ENCODE measurements around the gene CBFA2T3.
"Not testable (repeated sequence)": the region's sequence is repeated elsewhere in the genome, so short reads cannot be mapped to it uniquely, and the experiment has no call there.

CBFA2T3 gene

GRCh38 chr16:88920618-88921590 lies 56.1 kb downstream of the CBFA2T3 start:
- no peak for DNase-seq

DNA sequence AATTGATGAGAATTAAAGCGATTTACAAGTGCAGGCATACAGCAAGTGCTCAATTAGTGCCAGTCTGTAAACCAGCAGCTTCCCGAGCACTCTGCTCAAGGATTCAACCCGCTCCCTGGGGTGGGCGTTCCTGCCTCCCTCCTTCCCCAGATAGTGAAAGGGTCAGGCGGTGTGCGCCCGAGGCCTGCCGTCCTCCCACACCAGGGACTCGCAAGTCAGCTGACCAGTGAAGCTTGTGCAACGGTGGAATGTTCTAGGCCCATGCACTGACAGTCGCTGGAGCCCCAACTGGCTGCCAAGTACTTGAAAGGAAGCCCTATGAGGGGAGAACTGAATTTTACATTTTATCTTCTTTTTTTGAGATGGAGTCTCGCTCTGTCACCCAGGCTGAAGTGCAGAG lies 57.1 kb downstream of the CBFA2T3 start:
- no peak for DNase-seq

DNA sequence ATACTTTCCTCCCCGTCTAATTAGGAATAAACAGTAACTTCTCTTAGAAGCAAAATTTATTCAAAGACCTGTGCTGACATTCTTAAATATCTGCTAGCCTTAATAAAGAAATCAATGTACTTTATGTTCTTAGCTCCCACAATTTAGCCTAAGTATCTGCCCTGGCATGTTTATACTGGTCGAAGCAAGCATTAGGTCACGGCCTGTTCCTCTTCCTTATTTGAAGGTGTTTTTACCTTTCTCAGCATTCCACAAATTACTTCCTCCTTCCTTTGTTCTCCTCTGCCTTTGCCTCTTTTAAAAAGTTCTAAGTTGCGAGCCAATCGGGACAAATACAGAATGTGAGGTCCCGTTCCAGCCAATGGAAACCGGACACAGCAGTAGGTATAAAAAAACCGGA lies 58.1 kb downstream of the CBFA2T3 start:
- DNase-seq, result not testable (repeated sequence)

GRCh38 chr16:88917915-88918627 lies 58.9 kb downstream of the CBFA2T3 start:
- DNase-seq, result no peak

GRCh38 chr16:88917146-88917914 lies 59.7 kb downstream of the CBFA2T3 start:
- DNase-seq, result no peak

- no peak for DNase-seq
Measured at GRCh38 chr16:88915639-88916327, 61.2 kb downstream of the CBFA2T3 start.

GRCh38 chr16:88914750-88915368 lies 62.1 kb downstream of the CBFA2T3 start:
- no peak for DNase-seq

DNA sequence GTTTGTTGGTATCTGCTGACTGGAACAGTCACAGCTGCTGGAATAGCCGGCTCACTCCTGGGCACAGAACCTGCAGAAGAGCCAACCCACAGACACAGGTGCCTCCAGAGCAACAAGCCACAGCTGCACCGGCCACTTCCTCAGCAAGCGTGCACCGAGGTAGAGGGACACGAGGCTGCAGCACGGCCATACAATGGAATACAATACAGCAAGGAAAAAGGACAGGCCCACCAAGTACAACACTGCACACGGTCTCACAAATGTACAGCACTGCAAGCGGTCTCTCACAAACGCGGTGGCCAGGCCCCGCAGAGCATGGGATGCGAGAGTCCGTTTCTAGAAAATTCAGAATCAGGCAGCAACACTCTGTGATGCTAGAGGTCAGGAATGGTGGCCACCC lies 63.1 kb downstream of the CBFA2T3 start:
- DNase-seq, result no peak

- DNase-seq, result no peak
Measured at GRCh38 chr16:88913001-88913612, 63.9 kb downstream of the CBFA2T3 start.

GRCh38 chr16:88912556-88912955 lies 64.5 kb downstream of the CBFA2T3 start:
- DNase-seq, result no peak

GRCh38 chr16:88911946-88912310 lies 65.1 kb downstream of the CBFA2T3 start:
- no peak for DNase-seq

DNA sequence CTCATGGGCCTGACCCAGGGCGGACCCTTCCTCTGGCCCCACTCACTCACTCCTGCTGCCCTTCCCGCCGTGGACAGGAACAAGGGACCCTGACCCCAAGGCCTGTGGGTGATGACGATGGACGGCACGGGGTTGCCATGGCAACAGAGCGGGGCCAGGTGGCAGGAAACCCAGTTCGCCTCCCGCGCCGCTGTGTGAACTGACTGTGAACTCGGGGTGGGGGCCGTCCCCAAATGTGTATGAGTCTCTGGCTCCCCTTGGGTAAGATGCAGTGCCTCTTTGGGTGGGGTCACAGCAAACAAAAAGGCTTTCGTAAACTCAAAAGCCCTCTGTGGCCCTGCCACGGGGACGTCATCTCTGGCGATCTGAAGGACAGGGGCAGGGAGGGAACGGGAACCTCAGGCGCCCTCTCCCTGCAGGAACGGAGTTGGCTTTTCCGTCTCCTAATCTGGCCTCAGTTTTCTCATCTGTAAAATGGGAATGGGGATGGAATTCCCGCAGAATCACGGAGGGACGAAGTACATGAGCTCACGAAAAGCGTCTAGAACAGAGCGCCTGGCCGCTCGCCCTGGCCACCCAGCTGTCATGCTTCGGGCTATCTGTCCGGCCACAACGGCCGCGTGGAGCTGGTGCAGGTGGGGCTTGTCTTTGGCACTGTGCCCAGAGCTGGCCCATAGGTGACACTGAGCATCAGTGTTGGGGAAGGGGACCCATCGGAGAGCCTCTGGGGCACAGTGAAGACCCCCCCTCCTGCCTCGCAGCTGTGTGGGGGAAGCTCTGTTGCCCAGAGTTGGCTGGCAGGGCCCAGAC lies 65.7 kb downstream of the CBFA2T3 start:
- no peak for DNase-seq

- no peak for DNase-seq
Measured at GRCh38 chr16:88910284-88911135, 66.5 kb downstream of the CBFA2T3 start.

DNA sequence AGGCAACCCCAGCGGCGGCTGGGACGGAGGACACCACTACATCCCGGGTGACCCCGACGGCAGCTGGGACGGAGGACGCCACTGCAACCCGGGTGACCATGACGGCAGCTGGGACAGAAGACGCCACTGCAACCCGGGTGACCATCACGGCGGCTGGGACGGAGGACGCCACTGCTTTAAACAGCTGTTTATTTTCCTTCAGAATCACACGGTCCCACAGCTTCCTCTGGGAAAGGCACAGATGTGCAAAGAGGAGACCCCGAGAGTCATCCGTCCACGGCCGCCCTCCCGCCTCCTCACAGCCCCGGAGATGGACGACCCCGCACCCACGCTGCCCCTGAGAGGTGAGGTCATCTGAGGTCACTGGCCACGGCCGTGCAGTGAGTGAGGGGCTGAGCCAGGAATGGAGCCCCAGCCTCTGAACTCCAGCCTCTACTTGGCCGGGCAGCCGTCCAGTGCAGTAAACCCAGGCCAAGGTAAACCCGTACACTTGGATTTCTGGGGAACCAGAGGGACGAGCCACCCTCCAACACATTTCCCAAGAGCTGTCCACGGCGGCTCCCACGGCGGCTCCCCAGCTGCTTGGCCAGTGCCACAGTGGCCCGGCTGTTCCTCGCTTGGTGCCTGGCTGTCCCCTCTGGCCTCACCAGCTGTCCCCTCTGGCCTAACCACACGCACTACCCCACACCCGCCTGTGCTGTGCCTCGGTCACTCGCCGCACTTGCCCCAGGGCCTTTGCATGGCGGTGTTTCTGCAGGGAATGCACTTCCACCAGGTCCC lies 67.4 kb downstream of the CBFA2T3 start:
- DNase-seq, result no peak

DNA sequence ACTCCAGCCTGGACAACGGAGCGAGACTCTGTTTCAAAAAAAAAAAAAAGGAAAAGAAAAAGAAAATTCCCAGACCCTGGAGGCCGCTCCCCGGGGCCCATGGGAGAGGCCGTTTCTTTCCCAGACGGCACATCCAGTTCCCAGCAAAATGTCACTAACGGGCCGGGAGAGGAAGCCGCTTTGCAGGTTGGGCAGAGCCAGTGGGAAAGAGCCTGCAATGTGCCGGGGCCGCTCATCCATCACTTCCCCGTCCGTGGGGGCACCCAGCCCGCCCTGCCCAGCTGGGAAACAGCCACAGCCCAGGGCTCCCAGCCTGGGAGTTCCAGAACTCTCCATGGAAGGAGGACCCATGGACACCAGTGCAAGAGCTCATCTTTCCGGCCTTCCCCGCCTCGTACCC lies 68.7 kb downstream of the CBFA2T3 start:
- DNase-seq, result no peak

DNA sequence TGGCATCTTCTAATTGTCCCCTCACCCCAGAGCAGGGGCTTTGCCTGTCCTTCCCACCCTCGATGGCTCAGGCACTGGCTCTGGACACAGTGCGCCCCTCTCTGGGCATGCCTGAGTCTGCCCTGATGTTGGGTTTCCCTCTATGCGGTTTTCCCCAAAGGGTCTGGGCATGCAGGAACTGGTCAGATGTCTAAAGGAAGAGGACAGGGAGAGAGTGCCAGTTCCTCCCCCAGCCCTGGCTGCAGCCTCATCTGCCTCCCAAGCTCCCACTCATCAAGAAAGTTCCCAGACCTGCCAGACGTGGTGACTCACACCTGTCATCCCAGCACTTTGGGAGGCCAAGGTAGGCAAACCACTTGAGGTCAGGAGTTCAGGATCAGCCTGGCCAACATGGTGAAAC lies 69.2 kb downstream of the CBFA2T3 start:
- no peak for DNase-seq

DNA sequence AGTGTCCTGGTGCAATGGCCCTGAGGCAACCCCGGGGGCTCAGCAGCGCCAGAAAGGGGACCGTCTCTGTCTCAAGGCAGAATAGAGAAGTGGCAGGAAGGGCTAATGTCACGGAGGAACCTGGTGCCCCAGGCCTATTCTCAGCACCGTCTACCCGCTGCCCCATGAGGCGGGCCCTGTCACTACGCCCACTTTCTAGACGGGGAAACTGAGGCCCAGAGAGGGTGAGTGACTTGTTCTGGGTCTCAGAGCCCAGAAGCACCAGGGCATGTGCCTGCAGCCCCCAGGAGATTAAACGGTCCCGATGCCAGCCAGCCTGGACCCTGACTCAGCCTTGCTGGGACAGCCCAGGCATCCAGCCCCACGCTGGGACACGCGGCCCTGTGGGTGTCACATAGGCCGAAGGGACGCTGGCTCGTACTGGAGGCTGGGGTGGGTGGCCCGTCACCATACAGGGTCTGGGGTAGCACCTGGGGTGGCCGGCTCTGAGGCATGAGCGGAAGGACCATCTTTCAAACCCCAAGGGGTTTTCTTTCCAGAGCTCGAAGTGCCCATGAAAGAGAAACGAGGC lies 70.4 kb downstream of the CBFA2T3 start:
- no peak for DNase-seq

DNA sequence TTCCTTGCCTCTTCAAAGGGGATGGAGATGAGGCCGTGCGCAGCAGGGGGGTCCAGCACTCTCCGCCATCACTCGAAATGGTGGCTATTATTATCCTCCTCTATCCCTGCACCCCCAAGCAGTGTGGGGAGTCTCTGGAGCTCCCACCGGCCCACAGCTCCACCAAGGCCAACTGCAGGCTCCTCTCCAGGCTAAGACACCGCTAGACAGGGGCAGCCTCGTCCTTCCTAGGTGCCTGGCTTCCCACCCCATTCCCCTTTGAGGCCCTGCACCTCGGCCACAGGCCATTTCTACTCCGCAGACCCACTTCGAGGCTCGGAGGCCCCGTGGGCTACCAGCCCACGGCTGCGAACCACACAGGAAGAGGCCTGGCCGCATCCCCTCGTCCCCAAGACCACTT lies 71.0 kb downstream of the CBFA2T3 start:
- no peak for DNase-seq

GRCh38 chr16:88905563-88905962 lies 71.4 kb downstream of the CBFA2T3 start:
- DNase-seq, result no peak
